K562 (cell line): ENCODE data around the gene POLD2. TPM values are rescaled to one million over a fixed set of nuclear protein-coding genes. Genes with fewer than 3 reads are reported as not detected.
A peak's percentile ranks its signal among the peaks of the same experiment; 100 is the strongest.

Experiments used
- BCL6 ChIP-seq: fragments of 250-450 bp; sonication (Bioruptor Pico); IDR thresholded peaks from 2 replicates; pipeline ENCODE4 v1.4.0; 2020
- CBX2 ChIP-seq: fragments of 200-600 bp; sonication (generic); IDR thresholded peaks from one replicate; pipeline ENCODE4 v1.6.1; 2012; ENCODE audit warnings: mild to moderate bottlenecking, low read length, inconsistent platforms; ENCODE audit not compliant: insufficient read depth, poor library complexity, severe bottlenecking
- CBX5 ChIP-seq: IDR thresholded peaks from 2 replicates; pipeline ENCODE4 v1.6.1; 2014; ENCODE audit warnings: low read depth, borderline replicate concordance
- CHD2 ChIP-seq: IDR thresholded peaks from 2 replicates; pipeline ENCODE4 v1.6.1; 2011; ENCODE audit warnings: low read depth, low read length
- CSDE1 ChIP-seq, 2 experiments: fragments of 450-650 bp; IDR thresholded peaks; 2 replicates each; pipeline ENCODE4 v1.6.1; 2016; ENCODE audit warnings: mild to moderate bottlenecking in 1 of 2
- E2F3 ChIP-seq: fragments of 250-450 bp; sonication (Bioruptor Pico); IDR thresholded peaks from 2 replicates; pipeline ENCODE4 v1.4.0; 2020; ENCODE audit warnings: mild to moderate bottlenecking
- HNRNPLL ChIP-seq: fragments of 200-400 bp; formaldehyde crosslinking; IDR thresholded peaks from 2 replicates; pipeline ENCODE4 v1.6.1; 2017; ENCODE audit warnings: low read length, low read depth, mild to moderate bottlenecking; ENCODE audit not compliant: poor library complexity, severe bottlenecking
- NFIC ChIP-seq: fragments of 450-650 bp; IDR thresholded peaks from 2 replicates; pipeline ENCODE4 v1.6.1; 2017; ENCODE audit warnings: mild to moderate bottlenecking, inconsistent platforms
- OTX1 ChIP-seq: fragments of 450-650 bp; formaldehyde crosslinking; IDR thresholded peaks from 2 replicates; pipeline ENCODE4 v1.4.0; 2022; ENCODE audit warnings: mild to moderate bottlenecking
- PHF21A ChIP-seq: fragments of 450-650 bp; IDR thresholded peaks from 2 replicates; pipeline ENCODE4 v1.6.1; 2017; ENCODE audit warnings: low read depth, borderline replicate concordance
- POLR2AphosphoS2 ChIP-seq: IDR thresholded peaks from 2 replicates; pipeline ENCODE4 v1.6.1; 2012; ENCODE audit warnings: low read length, improper control_type of control experiment
- POLR2G ChIP-seq: fragments of 200-400 bp; formaldehyde crosslinking; IDR thresholded peaks from 2 replicates; pipeline ENCODE4 v1.6.1; 2017; ENCODE audit warnings: low read depth, mild to moderate bottlenecking, antibody characterized with exemption, low read length, moderate library complexity
- PRPF4 ChIP-seq: fragments of 200-400 bp; formaldehyde crosslinking; IDR thresholded peaks from one replicate; pipeline ENCODE4 v1.6.1; 2017; ENCODE audit warnings: low read length, low read depth, mild to moderate bottlenecking; ENCODE audit not compliant: insufficient read depth, poor library complexity, severe bottlenecking
- PYGO2 ChIP-seq: fragments of 450-650 bp; IDR thresholded peaks from 2 replicates; pipeline ENCODE4 v1.6.1; 2016; ENCODE audit warnings: mild to moderate bottlenecking, missing genetic modification characterization, moderate library complexity, missing compliant biosample characterization
- SOX6 ChIP-seq: fragments of 450-650 bp; IDR thresholded peaks from 2 replicates; pipeline ENCODE4 v1.6.1; 2014; ENCODE audit warnings: mild to moderate bottlenecking
- SPI1 ChIP-seq: IDR thresholded peaks from 2 replicates; pipeline ENCODE4 v1.6.1; 2011; ENCODE audit warnings: low read depth, low read length, control low read depth, borderline replicate concordance
- SRSF3 ChIP-seq: fragments of 200-400 bp; formaldehyde crosslinking; IDR thresholded peaks from 2 replicates; pipeline ENCODE4 v1.6.1; 2016; ENCODE audit warnings: mild to moderate bottlenecking, low read length, moderate library complexity; ENCODE audit not compliant: insufficient read depth
- SUPT5H ChIP-seq: fragments of 450-650 bp; IDR thresholded peaks from 2 replicates; pipeline ENCODE4 v1.6.1; 2016
- ZNF12 ChIP-seq: sonication (generic); formaldehyde crosslinking; IDR thresholded peaks from 2 replicates; pipeline ENCODE4 v1.4.0; 2020; ENCODE audit warnings: mild to moderate bottlenecking, missing genetic modification reagents
- ZNF224 ChIP-seq: sonication (generic); formaldehyde crosslinking; IDR thresholded peaks from 2 replicates; pipeline ENCODE4 v1.8.0; 2022; ENCODE audit warnings: mild to moderate bottlenecking, missing genetic modification reagents
- ZSCAN32 ChIP-seq: fragments of 450-650 bp; formaldehyde crosslinking; IDR thresholded peaks from 2 replicates; pipeline ENCODE4 v1.4.0; 2020; ENCODE audit warnings: mild to moderate bottlenecking, moderate library complexity
- polyA plus RNA-seq, 8 experiments: library from polyadenylated mRNA; depleted of rRNA in 4 of 8; stranded (reverse) in 5 of 8; unstranded in 3 of 8; fragments of >200 nt; fragmentation: Nextera tagmentation in 2 of 8; fragmentation: Illumina TruSeq in 1 of 8; extraction: Ambion mirVana in 2 of 8; extraction: Trizol in 1 of 8; gene quantifications; 2 replicates each; pipeline versions ENCODE4 v1.2.1 to v1.2.3, GENCODE V29; 2011 to 2014; ENCODE audit warnings: inconsistent platforms in 1 of 8, missing spikeins in 1 of 8
- total RNA-seq, 7 experiments: library from RNA; depleted of rRNA in 6 of 7; stranded (reverse); fragments of >200 nt in 6 of 7; fragmentation: Illumina TruSeq in 2 of 7; extraction: Trizol in 2 of 7; gene quantifications; 2 replicates each; pipeline versions ENCODE4 v1.2.1 to v1.2.3, GENCODE V29; 2011 to 2021; ENCODE audit warnings: low replicate concordance in 1 of 7
- TF ChIP-seq, protein P1 (sequence below), 2 experiments: fragments of 450-650 bp in 1 of 2; IDR thresholded peaks; 2 replicates each; pipeline ENCODE4 v1.6.1; 2011 to 2017; ENCODE audit warnings: low read depth in 2 of 2, antibody characterized with exemption in 1 of 2, borderline replicate concordance in 1 of 2, low read length in 1 of 2, mild to moderate bottlenecking in 1 of 2, mixed read lengths in 1 of 2; ENCODE audit not compliant: control insufficient read depth in 1 of 2
- TF ChIP-seq, protein P2 (sequence below): IDR thresholded peaks from 3 replicates; pipeline ENCODE4 v1.6.1; 2011; ENCODE audit warnings: borderline replicate concordance, mild to moderate bottlenecking, moderate library complexity; ENCODE audit not compliant: insufficient read length; ENCODE audit errors: extremely low read depth
- TF ChIP-seq, protein P3 (sequence below): sonication (generic); formaldehyde crosslinking; IDR thresholded peaks from 2 replicates; pipeline ENCODE4 v1.8.0; 2022; ENCODE audit warnings: missing genetic modification reagents, mild to moderate bottlenecking, borderline replicate concordance

Gene POLD2
- total and polyA plus RNA-seq, 9 of the 15 experiments (the other 6 are each of a cell fraction or from before 2014, with no cell fraction given): 29.7 to 259 (median 225) TPM

DNA sequence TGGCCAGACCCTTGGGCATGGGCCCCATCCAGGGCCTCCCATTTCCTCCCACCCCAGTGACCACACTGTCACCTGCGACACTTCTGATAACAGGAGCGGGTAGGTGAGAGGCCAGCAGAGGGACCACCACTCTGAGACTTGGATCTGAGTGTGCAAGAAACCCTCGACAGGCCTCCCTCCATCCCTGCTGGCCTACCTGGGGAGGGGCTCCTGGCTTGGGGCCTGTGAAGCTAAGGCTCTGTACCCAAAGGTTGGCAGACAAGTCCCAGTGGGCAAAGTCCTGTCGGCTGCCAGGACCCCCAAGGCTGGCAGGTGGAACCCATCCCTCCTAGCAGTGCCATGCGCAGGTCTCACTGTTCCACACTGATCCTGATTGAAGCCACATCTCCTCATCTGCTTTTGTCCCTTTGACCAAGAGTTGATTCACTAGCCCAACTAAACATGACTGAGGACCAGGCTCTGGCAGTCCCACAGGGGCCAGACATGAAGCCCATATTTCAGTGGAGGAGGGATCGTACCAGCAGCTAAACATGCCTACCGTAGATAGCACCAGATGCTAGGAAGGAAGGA lies 56.8 kb downstream of the POLD2 start (continued):
- no peak for TF ChIP-seq ZNF12
- TF ChIP-seq E2F3: no peak
- TF ChIP-seq CBX5: no peak
- TF ChIP-seq SPI1: no peak
- TF ChIP-seq, protein P1, sequence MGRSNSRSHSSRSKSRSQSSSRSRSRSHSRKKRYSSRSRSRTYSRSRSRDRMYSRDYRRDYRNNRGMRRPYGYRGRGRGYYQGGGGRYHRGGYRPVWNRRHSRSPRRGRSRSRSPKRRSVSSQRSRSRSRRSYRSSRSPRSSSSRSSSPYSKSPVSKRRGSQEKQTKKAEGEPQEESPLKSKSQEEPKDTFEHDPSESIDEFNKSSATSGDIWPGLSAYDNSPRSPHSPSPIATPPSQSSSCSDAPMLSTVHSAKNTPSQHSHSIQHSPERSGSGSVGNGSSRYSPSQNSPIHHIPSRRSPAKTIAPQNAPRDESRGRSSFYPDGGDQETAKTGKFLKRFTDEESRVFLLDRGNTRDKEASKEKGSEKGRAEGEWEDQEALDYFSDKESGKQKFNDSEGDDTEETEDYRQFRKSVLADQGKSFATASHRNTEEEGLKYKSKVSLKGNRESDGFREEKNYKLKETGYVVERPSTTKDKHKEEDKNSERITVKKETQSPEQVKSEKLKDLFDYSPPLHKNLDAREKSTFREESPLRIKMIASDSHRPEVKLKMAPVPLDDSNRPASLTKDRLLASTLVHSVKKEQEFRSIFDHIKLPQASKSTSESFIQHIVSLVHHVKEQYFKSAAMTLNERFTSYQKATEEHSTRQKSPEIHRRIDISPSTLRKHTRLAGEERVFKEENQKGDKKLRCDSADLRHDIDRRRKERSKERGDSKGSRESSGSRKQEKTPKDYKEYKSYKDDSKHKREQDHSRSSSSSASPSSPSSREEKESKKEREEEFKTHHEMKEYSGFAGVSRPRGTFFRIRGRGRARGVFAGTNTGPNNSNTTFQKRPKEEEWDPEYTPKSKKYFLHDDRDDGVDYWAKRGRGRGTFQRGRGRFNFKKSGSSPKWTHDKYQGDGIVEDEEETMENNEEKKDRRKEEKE (IDR thresholded peaks at IDR 0.05; ENCODE audit: borderline replicate concordance in 1 of 2, control insufficient read depth in 1 of 2, low read depth in 2 of 2, low read length in 1 of 2): no peak
- no peak for TF ChIP-seq PRPF4
- no peak for TF ChIP-seq SOX6
- no peak for TF ChIP-seq ZSCAN32 (CRISPR knock-in tag)
- TF ChIP-seq, protein P2, sequence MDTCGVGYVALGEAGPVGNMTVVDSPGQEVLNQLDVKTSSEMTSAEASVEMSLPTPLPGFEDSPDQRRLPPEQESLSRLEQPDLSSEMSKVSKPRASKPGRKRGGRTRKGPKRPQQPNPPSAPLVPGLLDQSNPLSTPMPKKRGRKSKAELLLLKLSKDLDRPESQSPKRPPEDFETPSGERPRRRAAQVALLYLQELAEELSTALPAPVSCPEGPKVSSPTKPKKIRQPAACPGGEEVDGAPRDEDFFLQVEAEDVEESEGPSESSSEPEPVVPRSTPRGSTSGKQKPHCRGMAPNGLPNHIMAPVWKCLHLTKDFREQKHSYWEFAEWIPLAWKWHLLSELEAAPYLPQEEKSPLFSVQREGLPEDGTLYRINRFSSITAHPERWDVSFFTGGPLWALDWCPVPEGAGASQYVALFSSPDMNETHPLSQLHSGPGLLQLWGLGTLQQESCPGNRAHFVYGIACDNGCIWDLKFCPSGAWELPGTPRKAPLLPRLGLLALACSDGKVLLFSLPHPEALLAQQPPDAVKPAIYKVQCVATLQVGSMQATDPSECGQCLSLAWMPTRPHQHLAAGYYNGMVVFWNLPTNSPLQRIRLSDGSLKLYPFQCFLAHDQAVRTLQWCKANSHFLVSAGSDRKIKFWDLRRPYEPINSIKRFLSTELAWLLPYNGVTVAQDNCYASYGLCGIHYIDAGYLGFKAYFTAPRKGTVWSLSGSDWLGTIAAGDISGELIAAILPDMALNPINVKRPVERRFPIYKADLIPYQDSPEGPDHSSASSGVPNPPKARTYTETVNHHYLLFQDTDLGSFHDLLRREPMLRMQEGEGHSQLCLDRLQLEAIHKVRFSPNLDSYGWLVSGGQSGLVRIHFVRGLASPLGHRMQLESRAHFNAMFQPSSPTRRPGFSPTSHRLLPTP: no peak
- TF ChIP-seq, protein P3, sequence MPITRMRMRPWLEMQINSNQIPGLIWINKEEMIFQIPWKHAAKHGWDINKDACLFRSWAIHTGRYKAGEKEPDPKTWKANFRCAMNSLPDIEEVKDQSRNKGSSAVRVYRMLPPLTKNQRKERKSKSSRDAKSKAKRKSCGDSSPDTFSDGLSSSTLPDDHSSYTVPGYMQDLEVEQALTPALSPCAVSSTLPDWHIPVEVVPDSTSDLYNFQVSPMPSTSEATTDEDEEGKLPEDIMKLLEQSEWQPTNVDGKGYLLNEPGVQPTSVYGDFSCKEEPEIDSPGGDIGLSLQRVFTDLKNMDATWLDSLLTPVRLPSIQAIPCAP: no peak
- no peak for TF ChIP-seq OTX1 (CRISPR knock-in tag)
- no peak for TF ChIP-seq SUPT5H
- TF ChIP-seq ZNF224: no peak
- no peak for TF ChIP-seq HNRNPLL
- TF ChIP-seq BCL6 (CRISPR knock-in tag): no peak
- TF ChIP-seq CBX2: no peak
- 0 out of 2 replicates have a peak, but pooled peaks have one; percentile 5 for TF ChIP-seq CHD2
- no peak for TF ChIP-seq NFIC
- peak; percentile 47; the same call in 1 of the 2 replicates for TF ChIP-seq POLR2G
- peak; percentile 41; the same call in 1 of the 2 replicates for TF ChIP-seq POLR2AphosphoS2
- no peak for TF ChIP-seq SRSF3
- TF ChIP-seq PYGO2: no peak
- TF ChIP-seq PHF21A: no peak
- TF ChIP-seq CSDE1 (IDR thresholded peaks at IDR 0.05): no peak
